ENCODE results near the gene MOAP1.
"Not testable (repeated sequence)": the region's sequence is repeated elsewhere in the genome, so short reads cannot be mapped to it uniquely, and the experiment has no call there.

Gene MOAP1

GRCh38 chr14:93183596-93184317 is 940 bp downstream of the MOAP1 start:
- DNase-seq, result no peak

DNA sequence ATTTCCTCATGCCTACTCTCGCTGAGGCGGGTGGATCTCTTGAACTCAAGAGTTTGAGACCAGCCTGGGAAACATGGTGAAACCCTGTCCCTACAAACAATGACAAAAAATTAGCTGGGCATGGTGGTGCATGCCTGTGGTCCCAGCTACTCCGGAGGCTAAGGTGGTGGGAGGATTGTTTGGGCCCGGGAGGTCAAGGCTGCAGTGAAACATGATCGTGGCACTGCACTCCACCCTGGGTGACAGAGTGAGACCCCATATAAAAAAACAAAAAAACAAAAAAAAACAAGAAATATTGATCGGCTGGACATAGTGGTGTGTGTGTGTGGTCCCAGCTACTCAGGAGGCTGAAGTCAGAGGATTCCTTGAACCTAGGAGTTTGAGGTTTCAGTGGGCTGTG is 9.2 kb downstream of the MOAP1 start:
- DNase-seq, result no peak

DNA sequence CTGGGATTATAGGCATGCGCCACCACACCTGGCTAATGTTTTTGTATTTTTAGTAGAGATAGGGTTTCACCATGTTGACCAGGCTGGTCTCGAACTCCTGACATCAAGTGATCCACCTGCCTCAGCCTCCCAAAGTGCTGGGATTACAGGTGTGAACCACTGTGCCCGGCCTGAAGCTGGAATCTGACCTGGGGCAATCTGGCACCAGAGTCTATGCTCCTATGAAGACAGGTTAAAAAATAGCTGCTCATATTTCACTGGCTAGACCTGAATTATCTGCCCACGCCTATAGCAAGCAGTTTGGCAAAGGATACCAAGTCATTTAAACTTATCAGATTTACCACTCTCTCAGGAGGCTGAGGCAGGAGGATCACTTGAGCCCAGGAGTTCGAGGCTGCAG is 10.0 kb downstream of the MOAP1 start:
- DNase-seq, result not testable (repeated sequence)

DNA sequence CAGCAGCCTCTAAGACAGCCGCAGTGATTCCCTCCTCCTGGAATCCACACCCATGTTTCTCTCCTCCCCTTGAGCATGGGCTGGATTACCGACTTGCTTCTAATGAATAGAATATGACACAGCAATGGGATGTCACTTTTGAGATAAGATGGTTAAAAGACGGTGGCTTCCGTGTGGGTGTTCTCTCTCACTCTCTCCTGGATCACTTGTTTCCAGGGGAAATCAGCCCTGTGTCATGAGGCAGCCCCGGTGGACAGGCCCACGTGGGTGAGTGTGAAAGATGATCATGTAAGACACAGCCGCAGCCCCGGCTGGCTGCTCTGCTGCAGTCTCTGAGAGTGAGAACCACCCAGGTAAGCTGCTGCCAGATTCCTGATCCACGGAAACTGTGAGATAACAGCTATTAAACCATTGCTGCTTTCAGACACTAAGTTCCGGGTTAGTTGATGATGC is 10.7 kb downstream of the MOAP1 start:
- no peak for DNase-seq

GRCh38 chr14:93171376-93171775 is 13.3 kb downstream of the MOAP1 start:
- no peak for DNase-seq

DNA sequence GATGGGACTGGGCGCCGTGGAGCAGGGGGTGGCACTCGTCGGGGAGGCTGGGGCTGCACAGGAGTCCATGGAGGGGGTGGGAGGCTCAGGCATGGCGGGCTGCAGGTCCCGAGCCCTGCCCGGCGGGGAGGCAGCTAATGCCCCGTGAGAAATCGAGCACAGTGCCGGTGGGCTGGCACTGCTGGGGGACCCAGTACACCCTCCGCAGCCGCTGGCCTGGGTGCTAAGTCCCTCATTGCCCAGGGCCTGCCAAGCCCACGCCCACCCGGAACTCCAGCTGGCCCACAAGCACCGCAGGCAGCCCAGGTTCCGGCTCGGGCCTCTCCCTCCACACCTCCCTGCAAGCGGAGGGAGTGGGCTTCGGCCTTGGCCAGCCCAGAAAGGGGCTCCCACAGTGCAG is 14.6 kb downstream of the MOAP1 start:
- DNase-seq, result not testable (repeated sequence)

DNA sequence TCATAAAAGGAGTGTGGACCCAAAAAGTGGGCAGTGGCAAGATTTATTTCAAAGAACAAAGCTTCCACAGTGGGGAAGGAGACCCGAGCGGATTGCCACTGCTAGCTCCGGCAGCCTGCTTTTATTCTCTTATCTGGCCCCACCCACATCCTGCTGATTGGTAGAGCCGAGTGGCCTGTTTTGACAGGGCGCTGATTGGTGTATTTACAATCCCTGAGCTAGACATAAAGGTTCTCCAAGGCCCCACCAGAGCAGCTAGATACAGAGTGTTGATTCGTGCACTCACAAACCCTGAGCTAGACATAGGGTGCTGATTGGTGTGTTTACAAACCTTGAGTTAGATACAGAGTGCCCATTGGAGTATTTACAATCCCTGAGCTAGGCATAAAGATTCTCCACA is 15.1 kb downstream of the MOAP1 start:
- DNase-seq, result not testable (repeated sequence)

GRCh38 chr14:93168610-93169009 is 16.1 kb downstream of the MOAP1 start:
- not testable (repeated sequence) for DNase-seq

GRCh38 chr14:93165271-93166265 is 19.1 kb downstream of the MOAP1 start:
- DNase-seq, result not testable (repeated sequence)

DNA sequence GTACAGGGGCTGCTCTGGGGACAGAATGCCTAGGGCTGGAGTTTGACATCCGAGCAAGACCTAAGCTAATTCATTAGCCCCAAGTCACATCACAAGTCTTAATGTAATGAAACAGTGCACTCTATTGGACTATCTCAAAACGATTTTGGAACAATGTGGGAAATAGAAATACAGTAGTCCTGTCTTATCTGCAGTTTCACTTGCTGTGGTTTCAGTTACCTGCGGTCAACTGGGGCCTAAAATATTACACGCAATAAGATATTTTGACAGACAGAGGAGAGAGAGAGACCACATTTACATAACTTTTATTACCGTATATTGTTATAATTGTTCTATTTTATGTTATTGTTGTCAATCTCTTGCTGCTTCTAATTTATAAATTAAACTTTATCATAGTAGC is 21.1 kb downstream of the MOAP1 start:
- no peak for DNase-seq

- no peak for DNase-seq
Measured at GRCh38 chr14:93161411-93161940, 23.2 kb downstream of the MOAP1 start.

GRCh38 chr14:93160353-93160801 is 24.3 kb downstream of the MOAP1 start:
- no peak for DNase-seq

DNA sequence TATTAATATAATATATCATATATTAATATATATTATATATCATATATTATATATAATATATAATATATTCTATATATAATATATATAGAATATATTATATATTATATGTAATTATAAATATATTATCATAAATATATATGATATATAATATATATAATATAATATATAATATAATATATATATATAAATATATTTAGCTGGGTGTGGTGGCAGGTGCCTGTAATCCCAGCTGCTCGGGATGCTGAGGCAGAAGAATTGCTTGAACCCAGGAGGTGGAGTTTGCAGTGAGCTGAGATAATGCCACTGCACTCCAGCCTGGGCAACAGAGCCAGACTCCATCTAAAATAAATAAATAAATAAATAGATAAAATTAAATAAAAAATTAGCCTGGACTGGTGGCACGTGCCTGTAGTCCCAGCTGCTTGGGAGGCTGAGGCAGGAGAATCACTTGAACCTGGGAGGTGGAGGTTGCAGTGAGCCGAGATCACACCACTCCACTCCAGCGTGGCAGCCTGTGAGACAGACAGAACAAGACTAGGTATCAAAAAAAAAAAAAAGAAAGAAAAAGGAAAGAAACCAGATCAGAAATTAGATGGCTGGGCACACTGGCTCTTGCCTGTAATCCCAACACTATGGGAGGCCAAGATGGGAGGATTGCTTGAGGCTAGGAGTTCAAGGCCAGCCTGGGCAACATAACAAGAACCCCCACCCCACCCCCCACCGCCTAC is 24.9 kb downstream of the MOAP1 start:
- DNase-seq, result not testable (repeated sequence)

- DNase-seq, result not testable (repeated sequence)
Measured at GRCh38 chr14:93158349-93158748, 26.3 kb downstream of the MOAP1 start.

DNA sequence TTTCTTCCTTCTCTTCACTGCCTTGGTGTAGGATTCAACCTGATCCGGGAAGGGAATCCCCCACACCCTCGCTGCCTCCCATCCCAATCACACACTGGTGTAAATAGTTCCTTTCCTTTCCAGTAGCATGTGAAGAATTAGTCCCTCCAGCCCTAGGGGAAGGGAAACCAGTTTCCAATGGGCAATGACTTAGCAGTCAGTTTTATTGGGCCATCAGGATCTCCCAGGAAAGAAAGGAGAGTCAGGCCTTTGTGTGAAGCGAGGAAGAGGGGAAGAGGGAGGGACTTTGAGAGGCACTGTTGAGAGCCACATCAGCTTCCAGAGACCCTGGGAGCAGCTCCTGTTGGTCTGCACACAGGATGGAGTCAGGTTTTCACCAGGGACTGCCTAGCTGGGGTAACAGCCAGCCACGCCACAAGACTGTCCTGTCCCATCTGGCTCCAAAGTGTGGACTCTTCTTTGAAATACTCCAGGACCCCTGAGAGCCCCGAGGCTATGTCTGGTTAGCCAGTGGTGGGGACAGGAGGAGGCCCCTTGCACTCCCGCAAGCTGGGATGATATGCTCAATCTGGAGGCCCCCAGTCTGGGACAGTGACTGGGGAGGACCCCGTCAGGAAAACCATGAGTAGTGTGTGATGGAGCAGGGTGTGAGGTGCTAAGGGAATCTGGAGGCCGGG is 27.9 kb downstream of the MOAP1 start:
- no peak for DNase-seq

- no peak for DNase-seq
Measured at GRCh38 chr14:93155667-93156066, 29.0 kb downstream of the MOAP1 start.

GRCh38 chr14:93153121-93153520 is 31.6 kb downstream of the MOAP1 start:
- DNase-seq, result no peak

DNA sequence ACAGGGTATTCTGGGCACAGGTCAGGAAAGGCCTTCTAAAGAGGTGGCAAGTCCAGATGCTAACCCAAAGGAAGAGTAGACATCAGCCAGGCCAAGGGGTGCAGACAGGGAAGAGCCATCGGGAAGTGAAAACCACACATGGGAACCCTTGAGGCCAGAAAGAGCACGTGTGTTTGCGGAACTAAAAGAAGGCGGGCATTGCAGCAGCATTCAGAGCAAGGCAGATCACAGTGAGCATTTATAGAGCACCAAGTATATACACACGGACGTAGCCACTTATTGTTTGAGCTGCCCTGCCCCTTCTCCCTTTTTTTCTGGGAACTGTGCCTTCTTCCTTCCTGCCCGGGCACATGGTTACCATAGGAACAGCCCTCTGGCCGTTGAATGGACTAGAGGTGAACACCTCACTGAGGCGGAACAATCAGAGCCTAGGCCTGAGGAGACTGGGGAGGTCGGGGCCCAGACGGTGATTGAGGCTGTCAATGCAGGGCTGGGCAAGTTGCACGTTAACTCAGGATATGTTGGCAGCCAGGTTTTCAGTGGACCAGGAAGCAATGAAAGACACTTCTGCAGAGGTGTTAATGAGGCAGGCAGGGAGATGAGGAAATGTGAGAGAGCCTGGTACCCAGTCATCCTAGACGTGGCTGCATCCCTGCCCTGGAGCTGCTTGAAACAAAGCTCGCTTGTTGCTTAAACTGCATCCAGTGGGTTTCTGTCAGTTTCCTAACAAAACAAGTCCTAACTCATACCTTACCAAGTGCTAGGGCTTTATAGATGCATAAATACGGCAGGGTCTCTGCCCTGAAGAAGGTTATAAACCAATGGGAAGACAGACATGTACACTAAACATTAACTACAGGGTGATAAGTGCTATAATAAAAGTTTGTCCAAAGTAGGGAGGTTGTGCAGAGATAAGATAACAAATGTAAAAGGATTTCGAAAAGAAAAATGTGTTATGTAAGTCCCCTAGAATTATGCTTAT is 34.2 kb downstream of the MOAP1 start:
- no peak for DNase-seq

DNA sequence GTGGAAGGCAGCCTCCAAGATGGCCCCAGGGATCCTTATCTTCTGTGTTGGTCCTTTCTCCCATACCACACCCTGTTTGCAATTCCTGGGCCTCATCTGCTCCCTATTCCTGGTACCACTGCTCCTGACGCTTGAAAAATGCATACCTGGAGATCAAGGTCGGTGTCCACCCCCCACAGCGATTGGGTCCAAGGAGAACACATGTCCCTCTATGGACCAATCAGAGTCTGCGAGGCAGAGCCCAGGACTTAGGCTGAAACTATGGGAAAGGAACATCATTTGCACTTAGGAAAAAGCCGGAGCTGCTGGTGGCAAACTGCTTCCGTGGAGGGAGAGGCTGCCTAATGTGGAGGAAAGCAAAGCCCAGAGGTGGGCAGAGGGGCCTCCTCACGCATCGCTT is 35.7 kb downstream of the MOAP1 start:
- DNase-seq, result no peak

DNA sequence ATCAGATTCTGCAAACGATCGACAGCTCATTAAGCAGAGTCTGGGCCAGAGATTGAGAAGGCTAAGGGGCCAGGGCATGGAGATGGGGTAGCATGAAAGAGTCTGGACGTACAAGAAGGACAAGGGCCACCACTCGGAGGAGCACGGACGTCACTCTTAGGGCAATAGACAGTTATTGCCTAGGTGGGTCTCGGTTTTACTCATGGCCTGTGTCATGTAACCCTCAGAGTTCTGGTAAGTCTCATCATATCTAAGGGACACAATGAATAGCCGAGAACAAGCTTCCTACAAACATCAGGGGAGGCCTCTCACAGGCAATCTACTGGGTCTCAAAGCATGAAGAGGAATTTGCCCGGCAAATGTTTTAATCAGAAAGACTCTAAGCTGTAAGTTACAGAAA is 38.6 kb downstream of the MOAP1 start:
- DNase-seq, result no peak
